GM11168 (cell line): Measurements from ENCODE around the gene CBR3.
"Not testable (repeated sequence)": the region's sequence is repeated elsewhere in the genome, so short reads cannot be mapped to it uniquely, and the experiment has no call there.

Source experiments
- in situ Hi-C: fragments of 300-500 bp; cut with MboI; formaldehyde crosslinking; loops from one replicate; pipeline ENCODE4 v1.12.0; 2022; ENCODE audit warnings: low sequenced_read_pairs; ENCODE audit not compliant: unreplicated experiment

The CBR3 gene

GRCh38 chr21:36134803-36135390 is at the start of gene CBR3:
Gene CBR3 (plus strand): TSS chr21:36135079. CDS start chr21:36135193, 114 bp downstream.
- in situ Hi-C loops, result no loop called here

- in situ Hi-C loops, result no loop called here
Observed at GRCh38 chr21:36087362-36088138, 47.3 kb upstream of the CBR3 start.

DNA sequence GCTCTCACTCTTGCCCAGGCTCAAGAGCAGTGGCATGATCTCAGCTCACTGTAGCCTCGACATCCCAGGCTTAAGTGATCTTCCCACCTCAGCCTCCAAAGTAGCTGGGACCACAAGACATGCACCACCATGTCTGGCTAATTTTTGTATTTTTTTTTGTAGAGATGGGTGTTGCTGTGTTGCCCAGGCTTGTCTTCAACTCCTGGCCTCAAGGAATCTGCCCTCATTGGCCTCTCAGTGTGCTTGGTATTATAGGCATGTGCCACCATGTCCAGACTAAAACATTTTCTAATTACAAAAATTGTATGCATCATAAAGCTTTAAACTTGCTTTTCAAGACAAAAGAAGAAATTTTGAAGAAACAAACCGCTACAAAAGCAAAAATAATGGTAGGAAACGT is 44.9 kb upstream of the CBR3 start:
- in situ Hi-C loops, result no loop called here

- in situ Hi-C loops, result no loop called here
Observed at GRCh38 chr21:36092681-36093080, 42.2 kb upstream of the CBR3 start.

DNA sequence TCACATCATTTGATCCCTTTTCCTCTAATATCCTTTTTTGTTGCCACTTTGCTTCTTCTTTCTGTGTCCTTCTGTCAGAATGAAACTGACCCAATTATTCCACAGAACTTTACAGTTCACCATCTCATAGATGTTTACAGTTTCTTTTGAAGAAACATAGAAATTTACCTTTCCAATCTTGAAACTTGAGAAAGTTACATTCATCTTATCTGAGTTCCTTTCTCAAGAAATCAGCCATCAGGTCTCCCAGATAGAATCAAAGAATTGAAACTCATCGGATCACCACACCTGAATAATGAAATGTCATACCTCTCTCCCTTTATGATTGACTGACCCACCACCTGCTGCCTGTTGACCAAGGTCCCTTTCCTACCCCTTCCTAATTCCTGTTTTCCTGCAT is 41.4 kb upstream of the CBR3 start:
- in situ Hi-C loops, result no loop called here

DNA sequence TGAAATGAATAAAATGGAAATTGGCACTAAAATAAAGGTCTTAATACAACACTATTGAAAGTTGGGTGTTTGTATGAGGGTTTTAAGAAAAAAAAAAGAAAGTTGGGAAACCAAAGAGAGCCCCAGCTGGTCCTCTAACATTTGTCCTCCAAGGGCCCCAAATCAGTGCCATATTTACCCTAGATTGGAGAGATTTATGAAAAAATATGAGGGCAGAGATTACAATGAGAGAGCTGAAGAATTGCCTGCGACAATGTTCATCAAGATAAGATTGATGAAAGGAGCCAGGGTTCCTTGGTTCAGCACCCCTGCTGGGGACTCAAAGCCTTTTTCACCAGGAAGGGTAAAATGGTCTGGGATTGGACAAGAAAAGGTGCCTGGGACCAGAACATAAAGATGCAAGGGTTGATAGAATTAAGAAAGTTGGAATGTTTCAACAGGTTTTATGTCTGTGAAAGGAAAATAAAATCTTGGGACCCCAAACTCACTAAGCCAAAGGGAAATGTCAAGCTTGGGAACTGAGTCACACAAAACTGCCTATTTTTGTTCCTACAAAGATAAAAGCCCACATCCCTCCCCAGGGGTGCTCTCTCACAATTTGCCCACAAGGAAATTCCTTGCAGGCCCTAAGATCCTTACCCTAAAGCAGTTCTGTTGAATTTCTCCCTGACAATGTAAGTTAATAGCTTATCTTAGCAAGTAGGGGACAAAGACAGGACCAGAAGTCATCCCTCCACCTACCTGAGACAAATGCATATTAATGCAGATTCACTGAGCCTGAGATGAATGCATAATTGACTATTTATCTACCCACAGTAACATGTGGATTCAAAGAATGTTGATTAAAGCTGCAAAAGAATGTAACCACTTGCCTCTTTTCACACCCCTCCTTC is 38.2 kb upstream of the CBR3 start:
- in situ Hi-C loops, result no loop called here

DNA sequence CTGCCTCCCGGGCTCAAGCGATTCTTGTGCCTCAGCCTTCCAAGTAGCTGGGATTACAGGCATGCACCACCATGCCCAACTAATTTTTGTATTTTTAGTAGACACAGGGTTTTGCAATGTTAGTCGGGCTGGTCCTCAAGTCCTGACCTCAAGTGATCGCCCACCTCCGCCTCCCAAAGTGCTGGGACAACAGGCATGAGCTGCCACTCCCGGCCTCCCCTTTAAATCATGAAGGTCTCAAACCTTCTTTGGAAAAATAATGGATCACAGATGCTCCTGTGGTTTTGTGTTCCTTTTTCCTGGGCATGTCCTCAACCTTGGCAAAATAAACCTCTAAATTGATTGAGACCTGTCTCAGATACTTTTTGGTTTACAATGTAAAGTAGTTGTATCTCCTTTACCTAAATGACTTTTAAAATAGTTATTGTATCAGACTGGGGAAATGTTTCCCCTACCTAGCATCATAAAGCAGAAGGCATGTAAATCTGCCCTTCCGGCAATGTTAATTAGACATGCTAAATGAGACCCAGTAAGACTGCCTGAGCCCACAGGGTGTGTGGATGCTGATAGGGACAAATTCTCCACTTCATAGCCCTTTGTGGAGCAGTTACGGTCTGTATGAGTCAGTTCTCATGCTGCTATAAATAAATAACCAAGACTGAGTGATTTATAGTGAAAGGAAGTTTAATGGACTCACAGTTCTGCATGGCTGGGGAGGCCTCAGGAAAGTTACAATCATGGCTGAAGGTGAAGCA is 37.3 kb upstream of the CBR3 start:
- in situ Hi-C loops, result no loop called here

DNA sequence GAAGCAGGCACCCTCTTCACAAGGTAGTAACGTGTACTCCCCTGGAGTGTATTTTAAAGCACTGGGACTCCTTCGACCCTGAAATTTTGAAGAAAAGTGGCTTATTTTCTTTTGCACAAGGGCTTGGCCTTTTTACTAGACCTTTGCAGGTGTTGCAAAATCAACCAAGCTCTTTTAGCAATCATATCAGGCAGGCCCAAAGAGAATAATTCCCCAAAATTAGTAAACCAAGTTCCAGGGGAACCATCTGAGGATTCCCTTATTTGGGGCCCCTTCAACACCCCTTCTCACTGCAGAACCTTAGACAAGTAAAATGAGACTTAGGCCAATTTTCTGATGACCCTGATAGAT is 36.7 kb upstream of the CBR3 start:
- in situ Hi-C loops, result no loop called here

GRCh38 chr21:36099000-36099399 is 35.9 kb upstream of the CBR3 start:
- in situ Hi-C loops, result no loop called here

DNA sequence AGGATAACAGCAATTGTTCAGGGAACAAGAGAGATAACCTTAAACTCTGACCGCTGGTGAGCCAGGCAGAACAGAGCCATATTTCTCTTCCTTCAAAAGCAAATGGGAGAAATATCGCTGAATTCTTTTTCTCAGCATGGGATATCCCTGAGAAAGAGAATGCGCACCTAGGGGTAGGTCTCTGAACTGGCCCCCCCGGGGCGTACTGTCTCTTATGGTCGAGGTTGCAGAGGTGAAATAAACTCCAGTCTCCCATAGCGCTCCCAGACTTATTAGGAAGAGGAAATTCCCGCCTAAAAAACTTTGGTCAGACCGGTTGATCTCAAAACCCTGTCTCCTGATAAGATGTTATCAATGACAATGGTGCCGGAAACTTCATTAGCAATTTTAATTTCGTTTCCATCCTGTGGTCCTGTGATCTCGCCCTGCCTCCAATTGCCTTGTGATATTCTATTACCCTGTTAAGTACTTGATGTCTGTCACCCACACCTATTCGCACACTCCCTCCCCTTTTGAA is 35.1 kb upstream of the CBR3 start:
- in situ Hi-C loops, result not testable (repeated sequence)

DNA sequence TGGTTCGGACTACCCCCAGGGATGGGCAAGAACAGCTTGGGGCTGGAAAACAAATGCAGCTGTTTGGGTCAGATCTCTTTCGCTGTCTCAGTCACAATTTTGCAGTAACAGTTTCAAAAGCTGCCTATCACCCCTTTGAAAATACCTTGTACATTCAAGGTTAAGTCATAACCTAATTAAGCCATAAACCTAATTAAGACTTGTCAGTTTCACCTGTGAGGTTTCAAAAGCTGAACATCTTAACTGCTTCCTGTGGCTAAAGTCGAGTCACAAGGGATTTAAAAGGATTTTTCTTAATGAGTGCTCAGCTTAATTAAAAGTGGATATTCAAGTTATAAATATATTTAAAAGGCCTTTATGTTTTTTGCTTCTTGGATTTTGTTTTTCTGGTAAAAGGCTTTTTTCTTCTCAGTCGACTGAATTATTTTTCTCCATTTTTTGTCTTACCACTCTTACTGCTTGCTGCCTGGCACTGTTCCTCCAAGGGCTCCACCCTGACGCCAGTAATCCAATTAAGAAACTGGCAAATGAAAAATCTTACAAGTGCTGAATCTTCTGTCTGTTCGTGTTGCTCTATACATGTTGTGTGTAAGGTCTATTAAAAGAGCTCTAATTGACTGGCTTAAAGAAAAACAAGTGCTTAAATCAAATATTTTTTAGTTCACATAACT is 33.8 kb upstream of the CBR3 start:
- in situ Hi-C loops, result no loop called here

DNA sequence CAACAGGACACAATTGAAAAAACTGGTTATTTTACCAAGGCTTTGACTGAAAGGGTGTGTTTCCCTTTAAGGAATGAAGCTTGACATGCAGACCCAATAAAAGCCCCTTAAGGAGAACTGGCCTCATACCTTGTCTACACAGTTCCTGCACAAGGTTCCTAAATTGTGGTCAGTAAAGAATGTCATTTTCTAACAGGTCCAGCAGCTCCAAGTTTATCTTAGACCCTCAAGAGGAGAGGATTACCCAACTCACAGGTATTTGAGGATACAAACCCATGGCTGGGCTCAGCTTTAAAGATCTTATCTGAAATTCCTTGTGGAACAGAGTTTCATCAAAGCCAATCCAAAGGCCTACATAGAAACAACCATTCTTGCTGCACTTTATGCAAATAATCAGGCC is 31.4 kb upstream of the CBR3 start:
- in situ Hi-C loops, result no loop called here

DNA sequence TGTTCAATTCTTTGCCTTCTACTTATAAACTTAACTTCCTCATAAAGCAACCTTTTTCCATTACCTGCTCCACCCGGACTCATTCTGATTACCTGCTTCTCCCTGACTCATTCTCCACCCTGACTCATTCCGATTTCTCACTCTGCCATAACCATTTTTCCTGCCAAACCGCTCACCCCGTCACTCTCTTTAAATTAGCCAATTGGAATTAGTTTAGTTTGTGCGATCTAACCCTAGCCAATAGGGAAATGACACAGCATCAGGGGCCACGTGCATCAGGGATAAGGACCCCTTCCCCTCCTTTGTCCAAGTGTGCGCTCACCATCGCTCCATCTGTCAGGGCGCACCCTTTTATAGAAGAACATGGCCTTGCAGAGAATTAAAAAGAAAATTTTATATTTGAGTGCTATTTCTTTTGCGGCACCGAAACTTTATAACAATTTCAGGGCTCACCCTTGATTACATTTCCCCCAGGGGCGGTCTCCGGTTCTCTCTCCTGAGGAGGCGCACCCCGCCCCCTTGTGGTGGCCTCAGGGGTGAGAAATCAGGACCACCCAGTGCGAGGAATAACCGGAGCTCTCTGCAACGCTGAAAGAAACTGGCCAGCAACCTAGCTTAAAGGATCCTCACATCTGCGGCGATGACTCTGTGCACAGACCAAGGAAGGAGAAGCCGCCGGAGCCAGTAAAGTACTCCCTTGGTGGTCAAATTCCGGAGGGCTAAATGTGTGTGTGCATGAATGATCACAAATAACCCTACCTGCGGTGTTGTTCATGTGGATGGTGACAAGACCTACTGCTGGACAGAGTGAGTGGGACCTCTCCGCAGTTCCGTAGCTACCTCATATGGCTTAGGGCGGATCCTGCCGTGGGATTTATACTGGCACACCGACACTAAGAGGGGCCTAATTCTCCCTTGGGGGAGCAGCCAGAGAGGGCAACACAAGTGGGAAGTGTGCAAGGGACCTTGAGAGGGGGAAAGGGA is 30.3 kb upstream of the CBR3 start:
- in situ Hi-C loops, result no loop called here

DNA sequence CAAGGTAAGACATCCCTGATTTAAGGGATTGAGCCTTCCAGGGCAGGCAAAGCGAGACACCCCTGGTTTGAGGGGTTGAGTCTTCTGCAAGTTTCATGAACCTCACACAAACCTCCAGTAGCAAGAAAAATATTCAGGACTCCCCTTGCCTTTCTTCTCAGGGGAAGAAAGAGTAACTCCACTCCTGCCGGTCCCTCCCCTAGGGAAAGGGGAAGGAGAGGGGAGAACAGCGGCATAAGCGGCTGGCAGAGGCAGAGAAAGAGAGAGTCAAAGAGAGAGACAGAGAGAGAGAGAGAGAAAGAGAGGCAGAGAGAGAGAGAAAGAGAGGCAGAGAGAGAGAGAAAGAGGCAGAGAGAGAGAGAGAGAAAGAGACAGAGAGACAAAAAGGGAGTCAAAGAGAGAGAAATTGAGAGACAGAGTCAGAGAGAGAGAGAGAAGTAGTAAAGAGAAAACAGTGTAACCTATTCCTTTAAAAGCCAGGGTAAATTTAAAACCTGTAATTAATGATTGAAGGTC is 29.5 kb upstream of the CBR3 start:
- in situ Hi-C loops, result no loop called here

DNA sequence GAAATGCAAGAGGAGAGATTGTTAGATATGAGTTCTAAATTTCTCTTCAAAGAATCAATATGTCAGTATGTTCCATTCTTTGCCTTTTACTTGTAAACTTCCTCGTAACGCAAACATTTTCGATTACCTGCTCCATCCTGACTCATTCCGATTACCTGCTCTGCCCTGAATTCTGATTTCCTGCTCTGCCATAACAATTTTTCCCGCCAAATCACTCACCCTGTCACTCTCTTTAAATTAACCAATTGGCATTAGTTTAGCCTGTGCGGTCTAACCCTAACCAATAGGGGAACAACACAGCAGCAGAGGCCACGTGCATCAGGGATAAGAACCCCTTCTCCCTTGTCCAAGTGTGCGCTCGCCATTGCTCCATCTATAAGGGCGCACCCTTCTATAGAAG is 25.0 kb upstream of the CBR3 start:
- in situ Hi-C loops, result no loop called here

DNA sequence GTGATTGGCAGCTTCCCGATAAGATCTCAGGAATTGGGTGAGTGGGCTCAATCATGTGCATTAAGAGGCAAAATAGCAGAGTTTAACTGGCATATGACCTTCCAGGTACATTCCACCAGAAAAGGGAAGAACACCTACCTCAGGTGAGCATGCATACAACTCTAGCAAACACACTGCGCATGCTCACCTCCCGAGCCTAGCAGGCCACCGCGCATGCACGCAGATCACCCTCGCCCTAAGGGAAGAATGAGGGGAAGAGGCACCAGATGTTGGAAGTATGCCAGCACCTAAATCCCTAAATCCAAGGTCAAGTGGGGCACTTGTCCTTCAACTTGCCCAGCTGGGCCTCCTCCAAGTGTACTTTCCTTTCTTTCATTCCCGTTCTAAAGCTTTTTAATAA is 23.6 kb upstream of the CBR3 start:
- in situ Hi-C loops, result no loop called here

DNA sequence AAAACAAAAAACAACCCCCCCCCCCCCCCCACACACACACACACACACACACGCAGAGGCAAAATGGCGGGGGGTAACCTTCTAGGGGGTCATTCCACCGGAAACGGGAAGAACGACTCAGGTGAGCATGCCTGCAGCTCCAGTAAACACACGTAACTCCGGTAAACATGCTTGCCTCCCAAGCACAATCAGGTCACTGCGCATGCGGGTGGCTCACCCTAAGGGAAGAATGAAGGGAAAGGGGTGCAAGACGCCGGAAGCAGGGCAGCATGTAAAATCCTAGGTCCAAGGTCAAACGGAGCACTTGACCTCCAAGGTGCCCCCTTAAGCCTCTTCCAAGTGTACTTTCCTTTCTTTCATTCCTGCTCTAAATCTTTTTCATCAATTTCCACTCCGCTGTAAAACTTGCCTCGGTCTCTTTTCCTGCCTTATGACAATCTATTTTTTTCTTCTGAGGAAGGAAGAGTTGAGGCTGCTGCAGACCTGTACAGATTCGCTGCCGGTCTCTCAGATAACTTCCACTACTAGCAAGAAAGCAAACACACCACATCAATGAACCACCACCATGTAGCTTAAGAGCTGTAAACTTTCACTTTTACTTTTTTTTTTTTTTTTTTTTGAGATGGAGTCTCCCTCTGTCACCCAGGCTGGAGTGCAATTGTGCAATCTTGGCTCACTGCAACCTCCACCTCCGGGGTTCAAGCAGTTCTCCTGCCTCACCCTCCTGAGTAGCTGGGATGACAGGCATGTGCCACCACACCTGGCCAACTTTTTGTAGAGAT is 21.0 kb upstream of the CBR3 start:
- in situ Hi-C loops, result no loop called here
